ENCODE results near the gene HIPK2. TPM values are rescaled to one million over a fixed set of nuclear protein-coding genes. Genes with fewer than 3 reads are reported as not detected.
"Not testable (repeated sequence)": the region's sequence is repeated elsewhere in the genome, so short reads cannot be mapped to it uniquely, and the experiment has no call there.

Gene HIPK2
- total RNA-seq, 1 donor from 2014 or later, result 72.3 TPM

GRCh38 chr7:139613971-139614411 lies 163.8 kb downstream of the HIPK2 start:
- Mint-ChIP-seq H3K27me3 (ENCODE audit: low read depth) (no peaks in the 10 kb centered on the region), H3K9me3 (ENCODE audit: low read depth) (no peaks in the 10 kb centered on the region), H3K4me1 (ENCODE audit: low read depth) (peaks cover 5% of the 10 kb centered on the region), H3K27ac (ENCODE audit: unreplicated experiment) (no peak overlapping the region), H3K4me3 (ENCODE audit: unreplicated experiment) (no peak overlapping the region), H3K36me3 (ENCODE audit: low read depth) (peaks cover 42% of the 10 kb centered on the region)
- no peak for DNase-seq (ENCODE audit: low spot score)
- TF ChIP-seq, protein P1, sequence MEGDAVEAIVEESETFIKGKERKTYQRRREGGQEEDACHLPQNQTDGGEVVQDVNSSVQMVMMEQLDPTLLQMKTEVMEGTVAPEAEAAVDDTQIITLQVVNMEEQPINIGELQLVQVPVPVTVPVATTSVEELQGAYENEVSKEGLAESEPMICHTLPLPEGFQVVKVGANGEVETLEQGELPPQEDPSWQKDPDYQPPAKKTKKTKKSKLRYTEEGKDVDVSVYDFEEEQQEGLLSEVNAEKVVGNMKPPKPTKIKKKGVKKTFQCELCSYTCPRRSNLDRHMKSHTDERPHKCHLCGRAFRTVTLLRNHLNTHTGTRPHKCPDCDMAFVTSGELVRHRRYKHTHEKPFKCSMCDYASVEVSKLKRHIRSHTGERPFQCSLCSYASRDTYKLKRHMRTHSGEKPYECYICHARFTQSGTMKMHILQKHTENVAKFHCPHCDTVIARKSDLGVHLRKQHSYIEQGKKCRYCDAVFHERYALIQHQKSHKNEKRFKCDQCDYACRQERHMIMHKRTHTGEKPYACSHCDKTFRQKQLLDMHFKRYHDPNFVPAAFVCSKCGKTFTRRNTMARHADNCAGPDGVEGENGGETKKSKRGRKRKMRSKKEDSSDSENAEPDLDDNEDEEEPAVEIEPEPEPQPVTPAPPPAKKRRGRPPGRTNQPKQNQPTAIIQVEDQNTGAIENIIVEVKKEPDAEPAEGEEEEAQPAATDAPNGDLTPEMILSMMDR (IDR thresholded peaks at IDR 0.05), result no peak

- not testable (repeated sequence) for H3K4me3 Mint-ChIP-seq (ENCODE audit: unreplicated experiment); DNase-seq (ENCODE audit: low spot score); H3K4me1 Mint-ChIP-seq (ENCODE audit: low read depth); H3K27ac Mint-ChIP-seq (ENCODE audit: unreplicated experiment); H3K27me3 Mint-ChIP-seq (ENCODE audit: low read depth); H3K9me3 Mint-ChIP-seq (ENCODE audit: low read depth)
- peaks cover 39% of the 10 kb centered on the region for H3K36me3 Mint-ChIP-seq (ENCODE audit: low read depth)
Observed at GRCh38 chr7:139611556-139611955, 166.2 kb downstream of the HIPK2 start.

DNA sequence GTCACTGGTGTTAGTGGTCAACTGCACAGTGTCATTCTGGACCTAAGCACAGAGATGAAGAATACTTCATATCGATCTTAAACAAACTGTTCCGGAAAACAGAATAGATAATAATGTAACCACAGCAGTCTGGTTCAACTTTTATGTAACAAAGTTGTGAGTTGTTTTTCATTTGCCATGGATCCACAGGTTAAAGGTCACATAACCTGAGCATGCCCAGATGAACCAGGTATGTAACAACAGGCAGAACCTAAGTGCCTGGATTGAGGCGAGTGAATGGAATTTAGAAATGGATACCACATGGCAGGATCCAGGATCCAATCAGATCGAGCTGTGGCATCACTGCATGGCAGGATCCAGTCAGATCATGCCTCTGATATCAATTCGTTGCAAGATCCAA lies 167.2 kb downstream of the HIPK2 start:
- Mint-ChIP-seq H3K27me3 (ENCODE audit: low read depth) (no peaks in the 10 kb centered on the region), H3K9me3 (ENCODE audit: low read depth) (no peaks in the 10 kb centered on the region), H3K4me3 (ENCODE audit: unreplicated experiment) (no peak overlapping the region), H3K36me3 (ENCODE audit: low read depth) (peaks cover 32% of the 10 kb centered on the region), H3K4me1 (ENCODE audit: low read depth) (no peaks in the 10 kb centered on the region), H3K27ac (ENCODE audit: unreplicated experiment) (no peak overlapping the region)
- TF ChIP-seq, protein P1 (IDR thresholded peaks at IDR 0.05), result no peak
- no peak for DNase-seq (ENCODE audit: low spot score)

DNA sequence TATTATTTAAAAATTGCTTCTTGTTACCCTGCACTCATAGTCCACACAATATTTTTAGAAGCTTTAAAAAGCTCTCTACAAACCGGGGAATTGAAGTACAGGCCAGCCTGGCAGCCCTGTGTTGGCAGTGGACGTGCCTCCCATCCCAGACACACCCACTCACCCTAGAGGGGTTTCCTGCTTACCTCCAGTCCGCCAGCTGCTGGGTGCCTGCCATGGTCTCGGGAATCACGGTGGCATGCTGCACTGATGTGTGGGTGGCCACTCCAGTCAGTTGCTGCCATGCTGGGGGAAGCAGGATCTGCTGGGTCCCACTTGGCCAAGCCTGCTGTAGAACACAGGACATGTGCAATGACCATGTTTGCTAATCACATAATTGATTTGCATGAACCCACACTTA lies 173.9 kb downstream of the HIPK2 start:
- H3K27ac Mint-ChIP-seq (ENCODE audit: unreplicated experiment), result no peak overlapping the region
- TF ChIP-seq, protein P1 (IDR thresholded peaks at IDR 0.05), result no peak
- peaks cover 7% of the 10 kb centered on the region for H3K4me1 Mint-ChIP-seq (ENCODE audit: low read depth)
- no peak overlapping the region for H3K4me3 Mint-ChIP-seq (ENCODE audit: unreplicated experiment)
- DNase-seq (ENCODE audit: low spot score), result no peak
- peaks cover 30% of the 10 kb centered on the region for H3K36me3 Mint-ChIP-seq (ENCODE audit: low read depth)
- no peaks in the 10 kb centered on the region for H3K9me3 Mint-ChIP-seq (ENCODE audit: low read depth)
- no peaks in the 10 kb centered on the region for H3K27me3 Mint-ChIP-seq (ENCODE audit: low read depth)

GRCh38 chr7:139603282-139603681 lies 174.5 kb downstream of the HIPK2 start:
- no peaks in the 10 kb centered on the region for H3K27me3 Mint-ChIP-seq (ENCODE audit: low read depth)
- DNase-seq (ENCODE audit: low spot score), result no peak
- no peaks in the 10 kb centered on the region for H3K9me3 Mint-ChIP-seq (ENCODE audit: low read depth)
- H3K4me3 Mint-ChIP-seq (ENCODE audit: unreplicated experiment), result no peak overlapping the region
- peaks cover 7% of the 10 kb centered on the region for H3K4me1 Mint-ChIP-seq (ENCODE audit: low read depth)
- H3K27ac Mint-ChIP-seq (ENCODE audit: unreplicated experiment), result no peak overlapping the region
- TF ChIP-seq, protein P1 (IDR thresholded peaks at IDR 0.05), result no peak
- peaks cover 30% of the 10 kb centered on the region for H3K36me3 Mint-ChIP-seq (ENCODE audit: low read depth)

GRCh38 chr7:139602143-139602722 lies 175.6 kb downstream of the HIPK2 start:
- H3K4me1 Mint-ChIP-seq (ENCODE audit: low read depth), result peaks cover 7% of the 10 kb centered on the region
- H3K4me3 Mint-ChIP-seq (ENCODE audit: unreplicated experiment), result no peak overlapping the region
- H3K9me3 Mint-ChIP-seq (ENCODE audit: low read depth), result no peaks in the 10 kb centered on the region
- no peaks in the 10 kb centered on the region for H3K27me3 Mint-ChIP-seq (ENCODE audit: low read depth)
- H3K36me3 Mint-ChIP-seq (ENCODE audit: low read depth), result peaks cover 30% of the 10 kb centered on the region
- DNase-seq (ENCODE audit: low spot score), result no peak
- TF ChIP-seq, protein P1 (IDR thresholded peaks at IDR 0.05), result peak; percentile 84
- H3K27ac Mint-ChIP-seq (ENCODE audit: unreplicated experiment), result no peak overlapping the region
